Measurements from ENCODE around the gene CR1L. TPM values are rescaled to one million over a fixed set of nuclear protein-coding genes. Genes with fewer than 3 reads are reported as not detected.
"Not testable (repeated sequence)": the region's sequence is repeated elsewhere in the genome, so short reads cannot be mapped to it uniquely, and the experiment has no call there.

The CR1L gene
- total RNA-seq, 1 experiment from 2014 or later = not detected

GRCh38 chr1:207635569-207636186, 9.3 kb upstream of the CR1L start:
- H3K9me3 ChIP-seq (ENCODE audit: low read depth, low read length, poor library complexity, severe bottlenecking); H3K36me3 ChIP-seq (ENCODE audit: insufficient read depth, low read length, poor library complexity, severe bottlenecking); POLR2A ChIA-PET (ENCODE audit: low non-redundant PET); intact Hi-C loops (cut with micrococcal nuclease; ENCODE audit: unreplicated experiment); BruUV-seq (replicated peaks); CTCF ChIA-PET; H3K27ac ChIP-seq (ENCODE audit: low read depth, low read length, poor library complexity, severe bottlenecking); H3K4me1 ChIP-seq (ENCODE audit: insufficient read depth, low read length, poor library complexity, severe bottlenecking); H3K27me3 ChIP-seq (replicated peaks; ENCODE audit: insufficient read depth, low read depth, low read length, poor library complexity); H3K4me3 ChIP-seq (ENCODE audit: low read depth, low read length, poor library complexity, severe bottlenecking); DNase-seq (ENCODE audit: low spot score): not testable (repeated sequence)

GRCh38 chr1:207638487-207639145, 6.3 kb upstream of the CR1L start:
- H3K36me3 ChIP-seq (ENCODE audit: insufficient read depth, low read length, poor library complexity, severe bottlenecking); BruUV-seq (replicated peaks); H3K4me1 ChIP-seq (ENCODE audit: insufficient read depth, low read length, poor library complexity, severe bottlenecking); DNase-seq (ENCODE audit: low spot score); POLR2A ChIA-PET (ENCODE audit: low non-redundant PET); H3K4me3 ChIP-seq (ENCODE audit: low read depth, low read length, poor library complexity, severe bottlenecking); H3K27ac ChIP-seq (ENCODE audit: low read depth, low read length, poor library complexity, severe bottlenecking); H3K9me3 ChIP-seq (ENCODE audit: low read depth, low read length, poor library complexity, severe bottlenecking); CTCF ChIA-PET; intact Hi-C loops (cut with micrococcal nuclease; ENCODE audit: unreplicated experiment): not testable (repeated sequence)
- peaks cover 18% of the 10 kb centered on the region for H3K27me3 ChIP-seq (replicated peaks; ENCODE audit: insufficient read depth, low read depth, low read length, poor library complexity)

- intact Hi-C loops (cut with micrococcal nuclease; ENCODE audit: unreplicated experiment); H3K4me1 ChIP-seq (ENCODE audit: insufficient read depth, low read length, poor library complexity, severe bottlenecking); BruUV-seq (replicated peaks); DNase-seq (ENCODE audit: low spot score); H3K36me3 ChIP-seq (ENCODE audit: insufficient read depth, low read length, poor library complexity, severe bottlenecking); H3K4me3 ChIP-seq (ENCODE audit: low read depth, low read length, poor library complexity, severe bottlenecking); H3K9me3 ChIP-seq (ENCODE audit: low read depth, low read length, poor library complexity, severe bottlenecking); POLR2A ChIA-PET (ENCODE audit: low non-redundant PET); CTCF ChIA-PET; H3K27ac ChIP-seq (ENCODE audit: low read depth, low read length, poor library complexity, severe bottlenecking): not testable (repeated sequence)
- H3K27me3 ChIP-seq (replicated peaks; ENCODE audit: insufficient read depth, low read depth, low read length, poor library complexity) = peaks cover 22% of the 10 kb centered on the region
Observed at GRCh38 chr1:207639362-207639761, 5.6 kb upstream of the CR1L start.

GRCh38 chr1:207644166-207644851, 624 bp upstream of the CR1L start:
- H3K4me3 ChIP-seq (ENCODE audit: low read depth, low read length, poor library complexity, severe bottlenecking) = no peak overlapping the region
- H3K27ac ChIP-seq (ENCODE audit: low read depth, low read length, poor library complexity, severe bottlenecking) = no peak overlapping the region
- no peak for DNase-seq (ENCODE audit: low spot score)
- H3K36me3 ChIP-seq (ENCODE audit: insufficient read depth, low read length, poor library complexity, severe bottlenecking) = no peaks in the 10 kb centered on the region
- POLR2A ChIA-PET (ENCODE audit: low non-redundant PET) = no interaction called here
- CTCF ChIA-PET = no interaction called here
- peaks cover 47% of the 10 kb centered on the region for H3K27me3 ChIP-seq (replicated peaks; ENCODE audit: insufficient read depth, low read depth, low read length, poor library complexity)
- no peaks in the 10 kb centered on the region for H3K9me3 ChIP-seq (ENCODE audit: low read depth, low read length, poor library complexity, severe bottlenecking)
- no TSS peak for BruUV-seq (replicated peaks)
- no peak for TF ChIP-seq CTCF (conservative IDR thresholded peaks at IDR 0.05; ENCODE audit: low read depth, low read length)
- TF ChIP-seq EZH2 (IDR thresholded peaks at IDR 0.05; ENCODE audit: borderline replicate concordance, low read depth, low read length, poor library complexity, severe bottlenecking) = no peak
- H3K4me1 ChIP-seq (ENCODE audit: insufficient read depth, low read length, poor library complexity, severe bottlenecking) = no peaks in the 10 kb centered on the region
- intact Hi-C loops (cut with micrococcal nuclease; ENCODE audit: unreplicated experiment) = no loop called here

All from A673 (cell line).